IPS DF 6.9 (cell line): ENCODE measurements around the gene SEPTIN5.

ENCODE experiments used
- DNase-seq: peaks from one replicate; pipeline ENCODE4 v3.0.0-alpha.2; 2013; ENCODE audit warnings: low read depth, low spot score
- H3K27ac ChIP-seq: one replicate; pipeline ENCODE4 v1.5.1; 2013; ENCODE audit warnings: low read length, control low read depth
- H3K27me3 ChIP-seq: 2 replicates; pipeline ENCODE4 v1.6.1; 2013; ENCODE audit warnings: mild to moderate bottlenecking, low read length; ENCODE audit not compliant: control insufficient read depth, insufficient read depth
- H3K36me3 ChIP-seq: 2 replicates; pipeline ENCODE4 v1.6.1; 2013; ENCODE audit warnings: low read length; ENCODE audit not compliant: control insufficient read depth, insufficient read depth
- H3K4me1 ChIP-seq: 2 replicates; pipeline ENCODE4 v1.6.1; 2013; ENCODE audit warnings: low read length; ENCODE audit not compliant: control insufficient read depth, insufficient read depth
- H3K4me3 ChIP-seq: 2 replicates; pipeline ENCODE4 v1.5.1; 2013; ENCODE audit warnings: mild to moderate bottlenecking, low read length
- H3K9me3 ChIP-seq: 2 replicates; pipeline ENCODE4 v1.6.1; 2013; ENCODE audit warnings: low read length, inconsistent platforms; ENCODE audit not compliant: control insufficient read depth, insufficient read depth
- WGBS: extraction: QIAGEN DNeasy Blood & Tissue Kit; methylation state at CpG from one replicate; pipeline ENCODE4 v1.1.7; 2013; ENCODE audit warnings: mixed read lengths, missing lambda C conversion rate; ENCODE audit not compliant: insufficient read length, insufficient coverage; 5-methylcytosine and 5-hydroxymethylcytosine counted together

Gene SEPTIN5

DNA sequence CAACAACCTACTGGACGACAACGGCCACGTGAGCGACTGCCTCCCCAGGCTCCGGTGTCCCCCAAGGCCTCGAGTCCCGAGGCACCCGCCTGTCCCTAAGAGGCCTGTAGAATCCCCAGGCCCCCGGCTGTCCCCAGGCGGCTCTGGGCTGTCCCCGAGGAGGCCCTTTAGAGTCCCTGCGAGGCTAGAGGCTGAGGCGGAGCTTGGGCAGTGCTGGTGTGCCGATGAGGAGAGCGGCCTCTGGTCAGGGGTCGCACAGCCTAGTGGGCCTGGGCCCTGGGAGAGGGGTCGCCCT lies 49.9 kb downstream of the SEPTIN5 start:
- Histone ChIP-seq H3K4me3 (no peak overlapping the region), H3K27ac (no peak overlapping the region), H3K36me3 (peaks cover under 1% of the 10 kb centered on the region; the same call in 1 of the 2 replicates), H3K4me1 (peaks cover 14% of the 10 kb centered on the region), H3K9me3 (no peaks in the 10 kb centered on the region), H3K27me3 (peaks cover 83% of the 10 kb centered on the region)
- no CpG with 5 or more reads among the region's 17 CpGs for WGBS
- DNase-seq = no peak

- H3K27ac ChIP-seq = no peak overlapping the region
- H3K27me3 ChIP-seq = peaks cover 82% of the 10 kb centered on the region
- no CpG with 5 or more reads among the region's 25 CpGs for WGBS
- H3K4me1 ChIP-seq = peaks cover 14% of the 10 kb centered on the region
- H3K9me3 ChIP-seq = no peaks in the 10 kb centered on the region
- peaks cover 3% of the 10 kb centered on the region; the same call in 1 of the 2 replicates for H3K36me3 ChIP-seq
- no peak overlapping the region for H3K4me3 ChIP-seq
- DNase-seq = no peak
Measured at GRCh38 chr22:19764636-19765476, 50.6 kb downstream of the SEPTIN5 start.

GRCh38 chr22:19765477-19766239 lies 51.4 kb downstream of the SEPTIN5 start:
- Histone ChIP-seq H3K4me3 (no peak overlapping the region; the same call in 1 of the 2 replicates), H3K27me3 (peaks cover 80% of the 10 kb centered on the region), H3K4me1 (peaks cover 14% of the 10 kb centered on the region), H3K9me3 (no peaks in the 10 kb centered on the region), H3K36me3 (peaks cover 3% of the 10 kb centered on the region; the same call in 1 of the 2 replicates), H3K27ac (no peak overlapping the region)
- DNase-seq = no peak
- no CpG with 5 or more reads among the region's 83 CpGs for WGBS

DNA sequence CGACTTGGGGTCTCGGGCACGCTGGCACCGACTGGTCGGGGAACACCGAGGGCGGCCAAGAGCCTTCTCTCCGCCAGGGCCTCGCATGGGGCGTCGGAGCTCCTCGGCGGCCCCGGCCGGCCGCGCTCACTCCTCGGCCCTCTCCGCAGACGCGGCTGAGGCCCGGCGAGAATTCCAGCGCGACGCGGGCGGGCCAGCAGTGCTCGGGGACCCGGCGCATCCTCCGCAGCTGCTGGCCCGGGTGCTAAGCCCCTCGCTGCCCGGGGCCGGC lies 51.9 kb downstream of the SEPTIN5 start:
- WGBS = no CpG with 5 or more reads among the region's 36 CpGs
- H3K36me3 ChIP-seq = peaks cover 3% of the 10 kb centered on the region; the same call in 1 of the 2 replicates
- H3K9me3 ChIP-seq = no peaks in the 10 kb centered on the region
- no peak overlapping the region for H3K4me3 ChIP-seq
- no peak overlapping the region for H3K27ac ChIP-seq
- H3K27me3 ChIP-seq = peaks cover 79% of the 10 kb centered on the region
- H3K4me1 ChIP-seq = peaks cover 14% of the 10 kb centered on the region
- no peak for DNase-seq

DNA sequence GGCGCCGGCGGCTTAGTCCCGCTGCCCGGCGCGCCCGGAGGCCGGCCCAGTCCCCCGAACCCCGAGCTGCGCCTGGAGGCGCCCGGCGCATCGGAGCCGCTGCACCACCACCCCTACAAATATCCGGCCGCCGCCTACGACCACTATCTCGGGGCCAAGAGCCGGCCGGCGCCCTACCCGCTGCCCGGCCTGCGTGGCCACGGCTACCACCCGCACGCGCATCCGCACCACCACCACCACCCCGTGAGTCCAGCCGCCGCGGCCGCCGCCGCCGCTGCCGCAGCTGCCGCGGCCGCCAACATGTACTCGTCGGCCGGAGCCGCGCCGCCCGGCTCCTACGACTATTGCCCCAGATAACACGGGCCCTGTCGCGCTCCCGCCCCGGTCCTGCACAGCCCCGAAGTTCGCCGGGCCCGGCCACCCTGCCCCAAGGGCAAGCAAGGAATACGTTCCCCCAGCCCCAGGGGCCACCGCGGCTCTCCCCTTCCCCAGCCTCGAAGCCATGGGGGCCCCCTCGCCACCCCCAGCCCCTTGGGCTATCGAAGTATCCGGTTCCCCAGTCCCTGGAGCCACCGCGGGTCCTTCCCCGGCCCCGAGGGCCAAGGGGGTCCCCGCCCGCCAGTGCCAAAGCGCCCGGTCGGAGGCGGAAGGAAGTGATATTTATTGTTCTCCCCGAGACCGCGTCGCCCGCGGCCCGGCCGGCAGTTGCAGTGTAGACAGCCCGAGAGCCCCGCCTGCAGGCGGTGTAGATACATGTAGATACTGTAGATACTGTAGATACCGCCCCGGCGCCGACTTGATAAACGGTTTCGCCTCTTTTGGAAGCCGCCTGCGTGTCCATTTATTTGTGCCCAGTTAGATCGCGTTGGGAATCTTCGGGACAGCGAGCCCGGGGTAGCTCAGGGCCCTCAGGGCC lies 52.5 kb downstream of the SEPTIN5 start:
- no CpG with 5 or more reads among the region's 103 CpGs for WGBS
- Histone ChIP-seq H3K4me1 (peaks cover 14% of the 10 kb centered on the region), H3K4me3 (no peak overlapping the region), H3K27me3 (peaks cover 74% of the 10 kb centered on the region), H3K9me3 (no peaks in the 10 kb centered on the region), H3K36me3 (peaks cover 3% of the 10 kb centered on the region; the same call in 1 of the 2 replicates), H3K27ac (no peak overlapping the region)
- DNase-seq = no peak

GRCh38 chr22:19767427-19768341 lies 53.4 kb downstream of the SEPTIN5 start:
- Histone ChIP-seq H3K4me3 (no peak overlapping the region), H3K4me1 (peaks cover 10% of the 10 kb centered on the region), H3K9me3 (no peaks in the 10 kb centered on the region), H3K27ac (no peak overlapping the region), H3K27me3 (peaks cover 65% of the 10 kb centered on the region), H3K36me3 (peaks cover 3% of the 10 kb centered on the region; the same call in 1 of the 2 replicates)
- DNase-seq = no peak
- no CpG with 5 or more reads among the region's 35 CpGs for WGBS

- no CpG with 5 or more reads among the region's 12 CpGs for WGBS
- no peak for DNase-seq
- H3K27ac ChIP-seq = no peak overlapping the region
- H3K9me3 ChIP-seq = no peaks in the 10 kb centered on the region
- H3K4me1 ChIP-seq = peaks cover 5% of the 10 kb centered on the region; the same call in 1 of the 2 replicates
- peaks cover 49% of the 10 kb centered on the region for H3K27me3 ChIP-seq
- peaks cover 3% of the 10 kb centered on the region; the same call in 1 of the 2 replicates for H3K36me3 ChIP-seq
- no peak overlapping the region for H3K4me3 ChIP-seq
Measured at GRCh38 chr22:19769393-19769715, 55.1 kb downstream of the SEPTIN5 start.

- no peak for DNase-seq
- H3K4me1 ChIP-seq = 0 out of 2 replicates have a peak, but pooled peaks cover under 1% of the 10 kb centered on the region
- H3K4me3 ChIP-seq = no peak overlapping the region
- no CpG with 5 or more reads among the region's 25 CpGs for WGBS
- peaks cover 36% of the 10 kb centered on the region for H3K27me3 ChIP-seq
- peaks cover 3% of the 10 kb centered on the region; the same call in 1 of the 2 replicates for H3K36me3 ChIP-seq
- no peaks in the 10 kb centered on the region for H3K9me3 ChIP-seq
- no peak overlapping the region for H3K27ac ChIP-seq
Measured at GRCh38 chr22:19770349-19771220, 56.3 kb downstream of the SEPTIN5 start.

- no peaks in the 10 kb centered on the region for H3K9me3 ChIP-seq
- H3K27me3 ChIP-seq = peaks cover 22% of the 10 kb centered on the region
- no CpG with 5 or more reads among the region's 4 CpGs for WGBS
- H3K4me3 ChIP-seq = no peak overlapping the region
- DNase-seq = no peak
- H3K4me1 ChIP-seq = no peaks in the 10 kb centered on the region
- H3K36me3 ChIP-seq = peaks cover 3% of the 10 kb centered on the region; the same call in 1 of the 2 replicates
- no peak overlapping the region for H3K27ac ChIP-seq
Measured at GRCh38 chr22:19772422-19772672, 58.0 kb downstream of the SEPTIN5 start.
